ENCODE data around the gene CHML.

Gene CHML

GRCh38 chr1:241605146-241605805 is 34.9 kb downstream of the CHML start:
- TF ChIP-seq, protein P1, sequence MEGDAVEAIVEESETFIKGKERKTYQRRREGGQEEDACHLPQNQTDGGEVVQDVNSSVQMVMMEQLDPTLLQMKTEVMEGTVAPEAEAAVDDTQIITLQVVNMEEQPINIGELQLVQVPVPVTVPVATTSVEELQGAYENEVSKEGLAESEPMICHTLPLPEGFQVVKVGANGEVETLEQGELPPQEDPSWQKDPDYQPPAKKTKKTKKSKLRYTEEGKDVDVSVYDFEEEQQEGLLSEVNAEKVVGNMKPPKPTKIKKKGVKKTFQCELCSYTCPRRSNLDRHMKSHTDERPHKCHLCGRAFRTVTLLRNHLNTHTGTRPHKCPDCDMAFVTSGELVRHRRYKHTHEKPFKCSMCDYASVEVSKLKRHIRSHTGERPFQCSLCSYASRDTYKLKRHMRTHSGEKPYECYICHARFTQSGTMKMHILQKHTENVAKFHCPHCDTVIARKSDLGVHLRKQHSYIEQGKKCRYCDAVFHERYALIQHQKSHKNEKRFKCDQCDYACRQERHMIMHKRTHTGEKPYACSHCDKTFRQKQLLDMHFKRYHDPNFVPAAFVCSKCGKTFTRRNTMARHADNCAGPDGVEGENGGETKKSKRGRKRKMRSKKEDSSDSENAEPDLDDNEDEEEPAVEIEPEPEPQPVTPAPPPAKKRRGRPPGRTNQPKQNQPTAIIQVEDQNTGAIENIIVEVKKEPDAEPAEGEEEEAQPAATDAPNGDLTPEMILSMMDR (IDR thresholded peaks at IDR 0.05), result peak; percentile 42

GRCh38 chr1:241603731-241604245 is 36.4 kb downstream of the CHML start:
- TF ChIP-seq, protein P1 (IDR thresholded peaks at IDR 0.05), result no peak

GRCh38 chr1:241600496-241600901 is 39.7 kb downstream of the CHML start:
- TF ChIP-seq, protein P1 (IDR thresholded peaks at IDR 0.05), result no peak

GRCh38 chr1:241598249-241598648 is 41.9 kb downstream of the CHML start:
- TF ChIP-seq, protein P1 (IDR thresholded peaks at IDR 0.05), result no peak

DNA sequence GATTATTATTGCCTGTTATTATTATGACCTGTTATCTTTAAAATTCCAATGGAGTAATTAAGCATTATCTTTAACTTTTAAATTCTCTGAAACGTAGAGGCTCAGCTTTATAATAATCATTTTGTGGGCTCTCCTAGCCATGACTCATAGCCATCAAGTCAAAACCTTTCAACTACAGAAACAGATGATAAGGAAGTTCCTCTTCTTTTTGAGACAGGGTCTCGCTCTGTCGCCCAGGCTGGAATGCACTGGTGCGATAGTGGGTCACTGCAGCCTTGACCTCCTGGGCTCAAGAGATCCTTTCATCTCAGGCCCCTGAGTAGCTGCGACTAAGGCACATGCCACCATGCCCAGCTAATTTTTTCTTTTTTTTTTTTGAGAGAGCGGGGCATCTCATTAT is 43.5 kb downstream of the CHML start:
- TF ChIP-seq, protein P1 (IDR thresholded peaks at IDR 0.05), result no peak

- TF ChIP-seq, protein P1 (IDR thresholded peaks at IDR 0.05), result no peak
Observed at GRCh38 chr1:241593186-241593585, 47.0 kb downstream of the CHML start.

- TF ChIP-seq, protein P1 (IDR thresholded peaks at IDR 0.05), result no peak
Observed at GRCh38 chr1:241592273-241592958, 47.8 kb downstream of the CHML start.

Measured in LNCAP (cell line).